GM12878 (cell line): ENCODE data around the gene IMMP2L. TPM values are rescaled to one million over a fixed set of nuclear protein-coding genes. Genes with fewer than 3 reads are reported as not detected.

Source experiments
- ATAC-seq: fragments of 200-7000 bp; cut with Tn5 transposase; 3 replicates; pipeline ENCODE4 v1.9.1; 2020; ENCODE audit warnings: mild to moderate bottlenecking, moderate library complexity
- BruUV-seq: library from RNA; stranded (reverse); fragments of 400-500 nt; replicated peaks from 2 replicates; lab custom pipeline; 2021; lab: Mats Ljungman, UMichigan
- CTCF ChIA-PET: fragments of 300-600 bp; sonication (Branson Sonifier 250); formaldehyde crosslinking; extraction: SDS; loops from one replicate; lab custom pipeline; 2021; ENCODE audit warnings: inconsistent platforms; lab: Yijun Ruan, JAX
- POLR2A ChIA-PET: fragments of 350-600 bp; formaldehyde crosslinking; extraction: SDS; loops from one replicate; lab custom pipeline; 2021; ENCODE audit warnings: inconsistent platforms; lab: Charles Lee
- RAD21 ChIA-PET: fragments of 300-600 bp; sonication (Branson Sonifier 250); formaldehyde crosslinking; loops from one replicate; lab custom pipeline; 2023; ENCODE audit warnings: antibody characterized with exemption; ENCODE audit not compliant: unreplicated experiment; lab: Charles Lee
- SMC1A ChIA-PET: fragments of 300-600 bp; sonication (Branson Sonifier 250); formaldehyde crosslinking; loops from one replicate; lab custom pipeline; 2023; ENCODE audit not compliant: unreplicated experiment, uncharacterized antibody; lab: Charles Lee
- DNase-seq: peaks from one replicate; pipeline ENCODE4 v3.0.0-alpha.2; 2011; ENCODE audit warnings: low read depth, low spot score
- FAIRE-seq: peaks from 3 replicates; lab custom pipeline; 2011; peaks lifted over from hg19 to GRCh38; lab: Jason Lieb, UNC
- H2AFZ ChIP-seq: 2 replicates; pipeline ENCODE4 v1.6.0; 2011; ENCODE audit warnings: low read depth, low read length, control low read depth; ENCODE audit not compliant: control insufficient read depth
- H3K27ac ChIP-seq: 2 replicates; pipeline ENCODE4 v1.5.1; 2011; ENCODE audit warnings: control low read depth; ENCODE audit not compliant: control insufficient read depth, insufficient read depth
- H3K27me3 ChIP-seq, 2 experiments: replicated peaks in 1 of 2; 2 replicates each; pipeline versions ENCODE4 v1.6.0 to v1.6.1; 2011; ENCODE audit warnings: low read length in 1 of 2; ENCODE audit not compliant: control insufficient read depth in 2 of 2, insufficient read depth in 2 of 2
- H3K36me3 ChIP-seq, 2 experiments: 2 replicates each; pipeline ENCODE4 v1.5.1; 2011; ENCODE audit warnings: low read length in 1 of 2; ENCODE audit not compliant: control insufficient read depth in 2 of 2, insufficient read depth in 2 of 2
- H3K4me1 ChIP-seq: 2 replicates; pipeline ENCODE4 v1.6.1; 2011; ENCODE audit warnings: mild to moderate bottlenecking, low read length, moderate library complexity, mixed read lengths; ENCODE audit not compliant: control insufficient read depth, insufficient read depth
- H3K4me2 ChIP-seq: 2 replicates; pipeline ENCODE4 v1.6.0; 2011; ENCODE audit warnings: control low read depth; ENCODE audit not compliant: control insufficient read depth, insufficient read depth
- H3K4me3 ChIP-seq: fragments of 200-600 bp; sonication (generic); 2 replicates; pipeline ENCODE4 v1.5.1; 2016
- H3K79me2 ChIP-seq: 2 replicates; pipeline ENCODE4 v1.6.0; 2011; ENCODE audit warnings: low read length; ENCODE audit not compliant: control insufficient read depth, insufficient read depth
- H3K9ac ChIP-seq: 2 replicates; pipeline ENCODE4 v1.8.0; 2011; ENCODE audit warnings: low read length, control low read depth, mixed read lengths; ENCODE audit not compliant: control insufficient read depth, insufficient read depth
- H3K9me3 ChIP-seq: replicated peaks from 3 replicates; pipeline ENCODE4 v1.5.1; 2011; ENCODE audit warnings: mild to moderate bottlenecking, low read length; ENCODE audit not compliant: control insufficient read depth, insufficient read depth
- H4K20me1 ChIP-seq: 2 replicates; pipeline ENCODE4 v1.6.0; 2011; ENCODE audit not compliant: control insufficient read depth, insufficient read depth
- CBX5 ChIP-seq: sonication (generic); IDR thresholded peaks from 2 replicates; pipeline ENCODE4 v1.6.1; 2016; ENCODE audit warnings: low read depth, moderate library complexity, mild to moderate bottlenecking, inconsistent platforms
- EED ChIP-seq: sonication (generic); IDR thresholded peaks from 2 replicates; pipeline ENCODE4 v1.6.1; 2016; ENCODE audit warnings: antibody characterized with exemption, low read depth
- FOXM1 ChIP-seq: IDR thresholded peaks from 2 replicates; pipeline ENCODE4 v1.6.1; 2012; ENCODE audit warnings: low read depth, mild to moderate bottlenecking, inconsistent platforms, low read length, moderate library complexity
- HCFC1 ChIP-seq: fragments of 150-350 bp; IDR thresholded peaks from 2 replicates; pipeline ENCODE4 v1.6.1; 2014; ENCODE audit warnings: low read length
- JUND ChIP-seq: IDR thresholded peaks from 2 replicates; pipeline ENCODE4 v1.6.1; 2012; ENCODE audit warnings: low read depth, mild to moderate bottlenecking, low read length, improper control_type of control experiment, moderate library complexity
- NFYA ChIP-seq: IDR thresholded peaks from 2 replicates; pipeline ENCODE4 v1.6.1; 2011; ENCODE audit warnings: low read depth, mild to moderate bottlenecking, low read length, improper control_type of control experiment, borderline replicate concordance
- SMAD1 ChIP-seq: fragments of 450-650 bp; IDR thresholded peaks from 2 replicates; pipeline ENCODE4 v1.6.1; 2018; ENCODE audit warnings: mild to moderate bottlenecking, low read depth; ENCODE audit not compliant: partially characterized antibody
- SPI1 ChIP-seq: IDR thresholded peaks from 2 replicates; pipeline ENCODE4 v1.6.1; 2011; ENCODE audit warnings: low read depth, mild to moderate bottlenecking, low read length, moderate library complexity, borderline replicate concordance; ENCODE audit not compliant: insufficient read depth
- ZNF622 ChIP-seq: fragments of 450-650 bp; IDR thresholded peaks from 2 replicates; pipeline ENCODE4 v1.6.1; 2017; ENCODE audit warnings: mild to moderate bottlenecking, inconsistent platforms
- WGBS: methylation state at CpG from one replicate; pipeline ENCODE4 v1.1.6; 2016; ENCODE audit warnings: low lambda C conversion rate; ENCODE audit not compliant: insufficient replicate concordance, insufficient coverage; ENCODE audit errors: missing lambda C conversion rate; 5-methylcytosine and 5-hydroxymethylcytosine counted together
- in situ Hi-C: fragments of 300-500 bp; cut with MboI; formaldehyde crosslinking; loops from 9 replicates; pipeline ENCODE4 v1.14.3; 2018; ENCODE audit warnings: mixed read lengths
- intact Hi-C: fragments of 100-400 bp; cut with micrococcal nuclease; formaldehyde crosslinking; loops from one replicate; pipeline ENCODE4 v1.14.2; 2022; ENCODE audit not compliant: unreplicated experiment
- polyA plus RNA-seq, 11 experiments: library from polyadenylated mRNA; depleted of rRNA in 4 of 11; unstranded in 6 of 11; stranded (reverse) in 5 of 11; fragments of >200 nt; fragmentation: Nextera tagmentation in 4 of 11; fragmentation: Illumina TruSeq in 1 of 11; extraction: Ambion mirVana in 4 of 11; extraction: Trizol in 1 of 11; gene quantifications; 1 replicate in 1 of 11; 2 replicates in 10 of 11; pipeline versions ENCODE4 v1.2.1 to v1.2.3, GENCODE V29; 2011 to 2016; ENCODE audit warnings: inconsistent platforms in 2 of 11, missing spikeins in 2 of 11, low read depth in 1 of 11
- total RNA-seq, 4 experiments: library from RNA; depleted of rRNA in 3 of 4; stranded (reverse); fragments of >200 nt in 3 of 4; fragmentation: Illumina TruSeq in 1 of 4; extraction: Trizol in 1 of 4; gene quantifications; 2 replicates each; pipeline versions ENCODE4 v1.2.1 to v1.2.3, GENCODE V29; 2013 to 2021
- TF ChIP-seq, protein P1 (sequence below): fragments of 450-650 bp; IDR thresholded peaks from 2 replicates; pipeline ENCODE4 v1.6.1; 2017; ENCODE audit warnings: mild to moderate bottlenecking, moderate library complexity
- TF ChIP-seq, protein P2 (sequence below): fragments of 450-650 bp; IDR thresholded peaks from 2 replicates; pipeline ENCODE4 v1.6.1; 2018; ENCODE audit warnings: mild to moderate bottlenecking, low read depth, moderate library complexity; ENCODE audit not compliant: partially characterized antibody

Gene IMMP2L
- total and polyA plus RNA-seq, 10 of the 15 experiments (the other 5 are each of a cell fraction or from before 2014, with no cell fraction given), result 12.6 to 46.3 (median 19.6) TPM

DNA sequence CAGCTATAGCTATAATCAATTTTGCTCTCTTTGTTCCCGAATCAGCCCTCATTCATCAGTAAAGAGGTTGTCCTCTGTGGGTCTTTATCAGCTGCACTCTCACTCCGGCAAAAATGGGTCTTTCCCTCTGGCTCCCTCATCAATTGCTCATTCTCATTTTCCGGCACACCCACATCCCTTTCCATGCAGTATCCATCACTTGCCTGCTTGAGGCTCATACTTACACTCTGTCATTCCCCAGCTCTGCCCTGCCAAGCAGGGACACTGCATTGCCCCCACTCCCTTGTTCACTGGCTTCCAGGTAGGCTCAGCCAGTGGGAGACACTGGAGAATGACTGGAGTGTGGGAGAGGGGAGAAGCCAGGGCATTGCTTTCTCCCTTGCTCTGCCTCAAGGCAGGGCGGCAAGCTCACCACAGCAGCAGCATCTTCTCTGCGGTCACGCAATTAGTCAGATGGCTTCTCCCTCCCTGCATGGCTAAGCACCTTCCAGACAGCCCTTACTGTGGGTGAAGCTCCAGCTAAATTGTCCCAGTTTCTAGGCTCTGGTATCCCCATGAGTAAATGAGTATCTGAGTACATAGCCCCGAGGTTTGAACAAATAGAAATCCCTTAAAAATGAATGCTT lies 942.1 kb downstream of the IMMP2L start:
- H4K20me1 ChIP-seq, result no peaks in the 10 kb centered on the region
- H3K9ac ChIP-seq, result no peak overlapping the region
- in situ Hi-C loops, result no loop called here
- no peak for DNase-seq
- ChIA-PET CTCF (no interaction called here), POLR2A (no interaction called here), RAD21 (no interaction called here), SMC1A (interaction anchor here (1.2 kb wide), 1 partner anchor 9 kb away, joined by 7 read pairs; no protein-coding TSS in a partner anchor)
- H3K4me2 ChIP-seq, result no peak overlapping the region
- FAIRE-seq, result no peak
- no peak for TF ChIP-seq SPI1
- no peak for TF ChIP-seq JUND
- TF ChIP-seq EED, result no peak
- no peak for TF ChIP-seq ZNF622
- TF ChIP-seq, protein P1, sequence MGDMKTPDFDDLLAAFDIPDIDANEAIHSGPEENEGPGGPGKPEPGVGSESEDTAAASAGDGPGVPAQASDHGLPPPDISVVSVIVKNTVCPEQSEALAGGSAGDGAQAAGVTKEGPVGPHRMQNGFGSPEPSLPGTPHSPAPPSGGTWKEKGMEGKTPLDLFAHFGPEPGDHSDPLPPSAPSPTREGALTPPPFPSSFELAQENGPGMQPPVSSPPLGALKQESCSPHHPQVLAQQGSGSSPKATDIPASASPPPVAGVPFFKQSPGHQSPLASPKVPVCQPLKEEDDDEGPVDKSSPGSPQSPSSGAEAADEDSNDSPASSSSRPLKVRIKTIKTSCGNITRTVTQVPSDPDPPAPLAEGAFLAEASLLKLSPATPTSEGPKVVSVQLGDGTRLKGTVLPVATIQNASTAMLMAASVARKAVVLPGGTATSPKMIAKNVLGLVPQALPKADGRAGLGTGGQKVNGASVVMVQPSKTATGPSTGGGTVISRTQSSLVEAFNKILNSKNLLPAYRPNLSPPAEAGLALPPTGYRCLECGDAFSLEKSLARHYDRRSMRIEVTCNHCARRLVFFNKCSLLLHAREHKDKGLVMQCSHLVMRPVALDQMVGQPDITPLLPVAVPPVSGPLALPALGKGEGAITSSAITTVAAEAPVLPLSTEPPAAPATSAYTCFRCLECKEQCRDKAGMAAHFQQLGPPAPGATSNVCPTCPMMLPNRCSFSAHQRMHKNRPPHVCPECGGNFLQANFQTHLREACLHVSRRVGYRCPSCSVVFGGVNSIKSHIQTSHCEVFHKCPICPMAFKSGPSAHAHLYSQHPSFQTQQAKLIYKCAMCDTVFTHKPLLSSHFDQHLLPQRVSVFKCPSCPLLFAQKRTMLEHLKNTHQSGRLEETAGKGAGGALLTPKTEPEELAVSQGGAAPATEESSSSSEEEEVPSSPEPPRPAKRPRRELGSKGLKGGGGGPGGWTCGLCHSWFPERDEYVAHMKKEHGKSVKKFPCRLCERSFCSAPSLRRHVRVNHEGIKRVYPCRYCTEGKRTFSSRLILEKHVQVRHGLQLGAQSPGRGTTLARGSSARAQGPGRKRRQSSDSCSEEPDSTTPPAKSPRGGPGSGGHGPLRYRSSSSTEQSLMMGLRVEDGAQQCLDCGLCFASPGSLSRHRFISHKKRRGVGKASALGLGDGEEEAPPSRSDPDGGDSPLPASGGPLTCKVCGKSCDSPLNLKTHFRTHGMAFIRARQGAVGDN, result no peak
- no peak for TF ChIP-seq SMAD1
- no peak for TF ChIP-seq CBX5
- TF ChIP-seq, protein P2, sequence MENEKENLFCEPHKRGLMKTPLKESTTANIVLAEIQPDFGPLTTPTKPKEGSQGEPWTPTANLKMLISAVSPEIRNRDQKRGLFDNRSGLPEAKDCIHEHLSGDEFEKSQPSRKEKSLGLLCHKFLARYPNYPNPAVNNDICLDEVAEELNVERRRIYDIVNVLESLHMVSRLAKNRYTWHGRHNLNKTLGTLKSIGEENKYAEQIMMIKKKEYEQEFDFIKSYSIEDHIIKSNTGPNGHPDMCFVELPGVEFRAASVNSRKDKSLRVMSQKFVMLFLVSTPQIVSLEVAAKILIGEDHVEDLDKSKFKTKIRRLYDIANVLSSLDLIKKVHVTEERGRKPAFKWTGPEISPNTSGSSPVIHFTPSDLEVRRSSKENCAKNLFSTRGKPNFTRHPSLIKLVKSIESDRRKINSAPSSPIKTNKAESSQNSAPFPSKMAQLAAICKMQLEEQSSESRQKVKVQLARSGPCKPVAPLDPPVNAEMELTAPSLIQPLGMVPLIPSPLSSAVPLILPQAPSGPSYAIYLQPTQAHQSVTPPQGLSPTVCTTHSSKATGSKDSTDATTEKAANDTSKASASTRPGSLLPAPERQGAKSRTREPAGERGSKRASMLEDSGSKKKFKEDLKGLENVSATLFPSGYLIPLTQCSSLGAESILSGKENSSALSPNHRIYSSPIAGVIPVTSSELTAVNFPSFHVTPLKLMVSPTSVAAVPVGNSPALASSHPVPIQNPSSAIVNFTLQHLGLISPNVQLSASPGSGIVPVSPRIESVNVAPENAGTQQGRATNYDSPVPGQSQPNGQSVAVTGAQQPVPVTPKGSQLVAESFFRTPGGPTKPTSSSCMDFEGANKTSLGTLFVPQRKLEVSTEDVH, result no peak
- TF ChIP-seq FOXM1, result no peak
- no peak for TF ChIP-seq HCFC1
- no peak for TF ChIP-seq NFYA
- no peak overlapping the region for H3K4me3 ChIP-seq
- ATAC-seq, result no peak
- intact Hi-C loops, result no loop called here
- H3K9me3 ChIP-seq, result no peaks in the 10 kb centered on the region
- no peak overlapping the region for H2AFZ ChIP-seq
- H3K36me3 ChIP-seq, result no peaks in the 10 kb centered on the region
- H3K4me1 ChIP-seq, result no peaks in the 10 kb centered on the region
- no peak overlapping the region for H3K27ac ChIP-seq
- WGBS, result 57% methylated on average over 7 of the region's 7 CpGs
- no peaks in the 10 kb centered on the region for H3K27me3 ChIP-seq
- no peaks in the 10 kb centered on the region for H3K79me2 ChIP-seq
- no TSS peak for BruUV-seq
